Esophagus squamous epithelium (tissue), 5 donors: Measurements from ENCODE around the gene ADAMTS7. TPM values are rescaled to one million over a fixed set of nuclear protein-coding genes. Genes with fewer than 3 reads are reported as not detected.
"Not testable (repeated sequence)": the region's sequence is repeated elsewhere in the genome, so short reads cannot be mapped to it uniquely, and the experiment has no call there.

ENCODE experiments used
- DNase-seq: peaks from one replicate; lab custom pipeline; 2025; lab: John Stamatoyannopoulos, UW
- H3K27ac ChIP-seq, 4 donors: fragments of 200-600 bp; sonication (generic); one replicate each; pipeline ENCODE4 v1.5.1; 2016 to 2019; ENCODE audit warnings: mild to moderate bottlenecking in 1 of 4
- H3K27me3 ChIP-seq, 4 donors: fragments of 200-600 bp; sonication (generic); 1 replicate in 3 of 4; 2 replicates in 1 of 4; pipeline versions ENCODE4 v1.5.1 to v1.6.0; 2017 to 2021; ENCODE audit warnings: antibody characterized with exemption in 1 of 4
- H3K36me3 ChIP-seq, 3 donors: fragments of 200-600 bp; sonication (generic); one replicate each; pipeline ENCODE4 v1.5.1; 2016 to 2019
- H3K4me1 ChIP-seq, 3 donors: fragments of 200-600 bp; sonication (generic); one replicate each; pipeline ENCODE4 v1.5.1; 2017 to 2019
- H3K4me3 ChIP-seq, 4 donors: fragments of 200-600 bp; sonication (generic); 1 replicate in 3 of 4; 2 replicates in 1 of 4; pipeline ENCODE4 v1.5.1; 2016 to 2019; ENCODE audit warnings: mild to moderate bottlenecking in 2 of 4, moderate library complexity in 1 of 4
- H3K9me3 ChIP-seq, 3 donors: fragments of 200-600 bp; sonication (generic); one replicate each; pipeline ENCODE4 v1.5.1; 2016 to 2019
- CTCF ChIP-seq, 6 experiments: fragments of 450-650 bp in 4 of 6; fragments of 200-600 bp in 2 of 6; sonication (generic) in 2 of 6; IDR thresholded peaks; one replicate each; pipeline ENCODE4 v1.5.1; 2016 to 2019; ENCODE audit warnings: antibody characterized with exemption in 6 of 6, mild to moderate bottlenecking in 4 of 6, moderate library complexity in 4 of 6
- POLR2A ChIP-seq, 4 donors: fragments of 450-650 bp; IDR thresholded peaks; one replicate each; pipeline ENCODE4 v1.6.1; 2017; ENCODE audit warnings: antibody characterized with exemption in 4 of 4, mild to moderate bottlenecking in 4 of 4, moderate library complexity in 3 of 4
- WGBS, 2 donors: methylation state at CpG; one replicate each; pipeline ENCODE4 v1.1.5; 2018; 5-methylcytosine and 5-hydroxymethylcytosine counted together
- intact Hi-C: fragments of 100-400 bp; cut with DNase I; formaldehyde crosslinking; loops from one replicate; pipeline ENCODE4 v1.15.0; 2022
- total RNA-seq, 4 donors: library from RNA; depleted of rRNA; stranded (reverse); fragments of >200 nt; gene quantifications; one replicate each; pipeline ENCODE4 v1.1.0, GENCODE V29; 2016
- donor health status: DM: yes; HTN: yes; CAD: no.

ADAMTS7 gene
- total RNA-seq, 4 donors from 2014 or later = 0.42 to 0.76 (median 0.56) TPM

- TF ChIP-seq POLR2A (IDR thresholded peaks at IDR 0.05) (no peak), CTCF (IDR thresholded peaks at IDR 0.05) (no peak)
- H3K27me3 ChIP-seq = no peaks in the 10 kb centered on the region
- no peaks in the 10 kb centered on the region for H3K9me3 ChIP-seq
- H3K4me3 ChIP-seq = no peak overlapping the region
- no peak for DNase-seq
- H3K36me3 ChIP-seq = no peaks in the 10 kb centered on the region
- H3K4me1 ChIP-seq = no peaks in the 10 kb centered on the region
- 88 to 93% methylated on average over 6 of the region's 6 CpGs for WGBS, 2 donors
- no peak overlapping the region for H3K27ac ChIP-seq
- intact Hi-C loops = no loop called here
These were observed 42.2 kb upstream of the ADAMTS7 start for GRCh38 chr15:78853500-78853899.

GRCh38 chr15:78850941-78851755 lies 39.9 kb upstream of the ADAMTS7 start:
- TF ChIP-seq CTCF (IDR thresholded peaks at IDR 0.05) (no peak), POLR2A (IDR thresholded peaks at IDR 0.05) (no peak)
- H3K27me3 ChIP-seq = no peaks in the 10 kb centered on the region
- H3K36me3 ChIP-seq = no peaks in the 10 kb centered on the region
- H3K27ac ChIP-seq = no peak overlapping the region
- no peaks in the 10 kb centered on the region for H3K9me3 ChIP-seq
- intact Hi-C loops = no loop called here
- WGBS, 2 donors = 46 to 50% methylated on average over 5 to 6 of the region's 6 CpGs
- H3K4me3 ChIP-seq = no peak overlapping the region
- DNase-seq = no peak
- H3K4me1 ChIP-seq = no peaks in the 10 kb centered on the region

GRCh38 chr15:78850352-78850751 lies 39.1 kb upstream of the ADAMTS7 start:
- Histone ChIP-seq H3K4me3 (no peak overlapping the region), H3K9me3 (no peaks in the 10 kb centered on the region), H3K27ac (no peak overlapping the region), H3K27me3 (no peaks in the 10 kb centered on the region), H3K4me1 (no peaks in the 10 kb centered on the region), H3K36me3 (no peaks in the 10 kb centered on the region)
- intact Hi-C loops = no loop called here
- 94 to 100% methylated on average over 2 of the region's 2 CpGs for WGBS, 2 donors
- no peak for TF ChIP-seq CTCF (IDR thresholded peaks at IDR 0.05)
- no peak for DNase-seq

GRCh38 chr15:78847387-78847906 lies 36.2 kb upstream of the ADAMTS7 start:
- H3K27me3 ChIP-seq, H3K9me3 ChIP-seq, H3K4me1 ChIP-seq, H3K4me3 ChIP-seq, intact Hi-C loops, DNase-seq, H3K36me3 ChIP-seq, H3K27ac ChIP-seq: not testable (repeated sequence)
- 83 to 96% methylated on average over 3 to 10 of the region's 15 CpGs for WGBS, 2 donors

GRCh38 chr15:78846906-78847305 lies 35.6 kb upstream of the ADAMTS7 start:
- 95% methylated on average over 8 of the region's 27 CpGs; no CpG with 5 or more reads in 1 of the 2 donors for WGBS, 2 donors
- H3K4me3 ChIP-seq, intact Hi-C loops, H3K36me3 ChIP-seq, H3K4me1 ChIP-seq, DNase-seq, H3K9me3 ChIP-seq, H3K27ac ChIP-seq, H3K27me3 ChIP-seq: not testable (repeated sequence)

- Histone ChIP-seq H3K4me1 (peaks cover 3 to 9% (median 4%) of the 10 kb centered on the region in 3 donors), H3K36me3 (no peaks in the 10 kb centered on the region), H3K27me3 (no peaks in the 10 kb centered on the region), H3K27ac (no peak overlapping the region), H3K4me3 (no peak overlapping the region), H3K9me3 (no peaks in the 10 kb centered on the region)
- TF ChIP-seq CTCF (IDR thresholded peaks at IDR 0.05) (no peak), POLR2A (IDR thresholded peaks at IDR 0.05) (no peak)
- no peak for DNase-seq
- 61 to 73% methylated on average over 3 of the region's 3 CpGs for WGBS, 2 donors
- intact Hi-C loops = no loop called here
These were observed 31.3 kb upstream of the ADAMTS7 start for GRCh38 chr15:78842519-78842918.
